OCI-LY3 (cell line): ENCODE measurements around the gene ADARB2.

ENCODE experiments used
- H2AFZ ChIP-seq: fragments of 200-600, 300-600 bp; shearing (Covaris generic); 2 replicates; pipeline ENCODE4 v1.6.0; 2014; ENCODE audit warnings: antibody characterized with exemption, low read depth, low read length
- H3K27ac ChIP-seq: fragments of 200-600, 300-600 bp; sonication (generic); 2 replicates; pipeline ENCODE4 v1.5.1; 2014; ENCODE audit warnings: mild to moderate bottlenecking, low read length, moderate library complexity, mixed read lengths
- H3K27me3 ChIP-seq: fragments of 200-600, 300-600 bp; sonication (generic); 2 replicates; pipeline ENCODE4 v1.6.1; 2014; ENCODE audit warnings: low read depth, low read length, mixed read lengths
- H3K36me3 ChIP-seq: fragments of 200-600, 300-600 bp; sonication (generic); replicated peaks from 2 replicates; pipeline ENCODE3; 2014; ENCODE audit warnings: low read depth, low read length, mixed read lengths
- H3K4me1 ChIP-seq: fragments of 300-600, 200-600 bp; sonication (generic); 2 replicates; pipeline ENCODE4 v1.6.1; 2014; ENCODE audit warnings: low read length, mixed read lengths
- H3K4me2 ChIP-seq: fragments of 200-600, 300-600 bp; sonication (generic); 2 replicates; pipeline ENCODE4 v1.6.1; 2014; ENCODE audit warnings: low read length, mixed read lengths
- H3K4me3 ChIP-seq: fragments of 300-600, 200-600 bp; sonication (generic); 2 replicates; pipeline ENCODE4 v1.5.1; 2014; ENCODE audit warnings: antibody characterized with exemption, mild to moderate bottlenecking, low read length, moderate library complexity
- H3K79me2 ChIP-seq: fragments of 300-600, 200-600 bp; shearing (Covaris generic); 2 replicates; pipeline ENCODE4 v1.6.1; 2014; ENCODE audit warnings: mild to moderate bottlenecking, low read length, mixed read lengths
- H3K9ac ChIP-seq: fragments of 300-600, 200-600 bp; shearing (Covaris generic); 2 replicates; pipeline ENCODE4 v1.6.0; 2014; ENCODE audit warnings: mild to moderate bottlenecking, low read length, moderate library complexity
- H3K9me3 ChIP-seq: fragments of 200-600, 300-600 bp; shearing (Covaris generic); 2 replicates; pipeline ENCODE4 v1.6.1; 2014; ENCODE audit warnings: low read length, mixed read lengths; ENCODE audit not compliant: insufficient read depth
- H4K20me1 ChIP-seq: fragments of 200-600, 300-600 bp; sonication (generic); 2 replicates; pipeline ENCODE4 v1.6.1; 2016; ENCODE audit warnings: low read length, mixed read lengths; ENCODE audit not compliant: insufficient read depth
- CTCF ChIP-seq: fragments of 200-600, 300-600 bp; sonication (generic); IDR thresholded peaks from 2 replicates; pipeline ENCODE4 v1.5.1; 2014; ENCODE audit warnings: antibody characterized with exemption, low read length, low read depth
- EZH2phosphoT487 ChIP-seq: fragments of 200-600 bp; shearing (Covaris generic); IDR thresholded peaks from 2 replicates; pipeline ENCODE4 v1.6.1; 2018; ENCODE audit warnings: antibody characterized with exemption, mixed run types, low read depth

ADARB2 gene

GRCh38 chr10:1601406-1601805 lies 135.9 kb downstream of the ADARB2 start:
- H3K4me1 ChIP-seq = no peaks in the 10 kb centered on the region
- H3K27ac ChIP-seq = no peak overlapping the region
- no peaks in the 10 kb centered on the region for H3K27me3 ChIP-seq
- H3K36me3 ChIP-seq = no peaks in the 10 kb centered on the region
- no peak overlapping the region for H2AFZ ChIP-seq
- H3K79me2 ChIP-seq = no peaks in the 10 kb centered on the region
- no peaks in the 10 kb centered on the region for H3K9me3 ChIP-seq
- no peak overlapping the region for H3K4me3 ChIP-seq
- H3K9ac ChIP-seq = no peak overlapping the region
- TF ChIP-seq EZH2phosphoT487 (no peak), CTCF (no peak)
- H4K20me1 ChIP-seq = no peaks in the 10 kb centered on the region
- H3K4me2 ChIP-seq = no peak overlapping the region

GRCh38 chr10:1600861-1601260 lies 136.5 kb downstream of the ADARB2 start:
- Histone ChIP-seq H3K4me3 (no peak overlapping the region), H3K9me3 (no peaks in the 10 kb centered on the region), H2AFZ (no peak overlapping the region), H4K20me1 (no peaks in the 10 kb centered on the region), H3K36me3 (no peaks in the 10 kb centered on the region), H3K4me2 (no peak overlapping the region), H3K27me3 (no peaks in the 10 kb centered on the region), H3K9ac (no peak overlapping the region), H3K4me1 (no peaks in the 10 kb centered on the region), H3K79me2 (no peaks in the 10 kb centered on the region), H3K27ac (no peak overlapping the region)
- TF ChIP-seq CTCF (no peak), EZH2phosphoT487 (no peak)

GRCh38 chr10:1598393-1599153 lies 138.8 kb downstream of the ADARB2 start:
- Histone ChIP-seq H3K36me3 (no peaks in the 10 kb centered on the region), H3K27me3 (no peaks in the 10 kb centered on the region), H3K79me2 (no peaks in the 10 kb centered on the region), H3K4me1 (no peaks in the 10 kb centered on the region), H3K9me3 (no peaks in the 10 kb centered on the region), H3K9ac (no peak overlapping the region), H2AFZ (no peak overlapping the region), H3K4me2 (no peak overlapping the region), H3K27ac (no peak overlapping the region), H3K4me3 (no peak overlapping the region), H4K20me1 (no peaks in the 10 kb centered on the region)
- no peak for TF ChIP-seq EZH2phosphoT487

- Histone ChIP-seq H3K4me3 (no peak overlapping the region), H3K9me3 (no peaks in the 10 kb centered on the region), H3K9ac (no peak overlapping the region), H3K27me3 (no peaks in the 10 kb centered on the region), H2AFZ (no peak overlapping the region), H3K79me2 (no peaks in the 10 kb centered on the region), H3K27ac (no peak overlapping the region), H4K20me1 (no peaks in the 10 kb centered on the region), H3K36me3 (no peaks in the 10 kb centered on the region), H3K4me1 (no peaks in the 10 kb centered on the region), H3K4me2 (no peak overlapping the region)
- no peak for TF ChIP-seq EZH2phosphoT487
- TF ChIP-seq CTCF = no peak
Measured at GRCh38 chr10:1597370-1598146, 139.8 kb downstream of the ADARB2 start.
